ENCODE data around the gene HMX3.

The HMX3 gene

DNA sequence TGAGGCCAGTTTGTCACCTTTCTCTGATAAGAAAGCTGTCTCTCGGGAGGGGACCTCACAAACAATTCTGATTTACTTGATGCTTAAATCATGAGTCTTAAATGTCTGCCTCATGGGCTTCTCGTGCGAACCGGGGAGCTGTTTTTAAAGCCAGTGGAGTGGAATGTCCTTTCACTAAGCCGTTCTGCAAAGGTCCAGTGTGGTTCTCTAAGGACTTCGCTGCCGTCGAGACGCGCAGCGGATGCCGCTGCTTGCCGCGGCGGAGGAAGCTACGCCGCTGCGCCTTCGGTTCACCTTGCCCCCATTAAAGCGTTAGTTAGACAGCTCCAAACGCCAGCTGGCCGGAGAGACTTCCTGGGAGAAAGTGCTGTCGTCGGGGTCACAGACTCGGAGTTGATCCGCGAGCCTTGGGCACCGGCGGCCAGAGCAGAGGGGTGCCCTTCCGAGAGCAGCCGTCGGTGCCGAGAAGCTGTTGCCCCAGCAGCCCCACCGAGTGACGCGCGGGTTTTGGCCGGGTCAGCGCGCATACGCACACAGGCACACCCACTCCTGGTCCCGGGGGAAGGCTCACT is 1.3 kb upstream of the HMX3 start:
- no peak for DNase-seq (ENCODE audit: low read depth in 2 of 2)

GRCh38 chr10:123134915-123135414 is 805 bp upstream of the HMX3 start:
- DNase-seq (ENCODE audit: low read depth in 2 of 2) = no peak

GRCh38 chr10:123136221-123136805 is 543 bp downstream of the HMX3 start:
- no peak for DNase-seq (ENCODE audit: low read depth in 2 of 2)

DNA sequence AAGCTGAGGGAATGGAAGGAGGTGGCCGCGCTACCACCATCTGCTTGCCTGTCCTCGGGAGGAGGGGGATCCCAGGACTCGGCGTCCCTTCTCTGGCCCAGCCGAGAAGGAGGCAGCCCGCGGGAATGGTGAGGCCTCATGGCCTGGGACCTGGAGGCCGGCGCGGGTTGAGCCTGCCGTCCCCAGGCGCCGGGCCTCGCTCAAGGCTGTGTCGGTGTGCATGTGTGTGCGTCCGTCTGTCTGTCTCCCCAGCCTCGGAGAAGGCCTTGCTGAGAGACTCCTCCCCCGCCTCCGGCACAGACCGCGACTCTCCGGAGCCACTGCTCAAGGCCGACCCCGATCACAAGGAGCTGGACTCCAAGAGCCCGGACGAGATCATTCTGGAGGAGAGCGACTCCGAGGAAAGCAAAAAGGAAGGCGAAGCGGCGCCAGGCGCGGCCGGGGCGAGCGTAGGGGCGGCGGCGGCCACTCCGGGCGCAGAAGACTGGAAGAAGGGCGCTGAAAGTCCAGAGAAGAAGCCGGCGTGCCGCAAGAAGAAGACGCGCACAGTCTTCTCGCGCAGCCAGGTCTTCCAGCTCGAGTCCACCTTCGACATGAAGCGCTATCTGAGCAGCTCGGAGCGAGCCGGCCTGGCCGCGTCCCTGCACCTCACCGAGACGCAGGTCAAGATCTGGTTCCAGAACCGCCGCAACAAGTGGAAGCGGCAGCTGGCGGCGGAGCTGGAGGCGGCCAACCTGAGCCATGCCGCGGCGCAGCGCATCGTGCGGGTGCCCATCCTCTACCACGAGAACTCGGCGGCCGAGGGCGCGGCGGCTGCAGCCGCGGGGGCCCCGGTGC is 1.3 kb downstream of the HMX3 start:
- no peak for DNase-seq (ENCODE audit: low read depth in 2 of 2)

DNA sequence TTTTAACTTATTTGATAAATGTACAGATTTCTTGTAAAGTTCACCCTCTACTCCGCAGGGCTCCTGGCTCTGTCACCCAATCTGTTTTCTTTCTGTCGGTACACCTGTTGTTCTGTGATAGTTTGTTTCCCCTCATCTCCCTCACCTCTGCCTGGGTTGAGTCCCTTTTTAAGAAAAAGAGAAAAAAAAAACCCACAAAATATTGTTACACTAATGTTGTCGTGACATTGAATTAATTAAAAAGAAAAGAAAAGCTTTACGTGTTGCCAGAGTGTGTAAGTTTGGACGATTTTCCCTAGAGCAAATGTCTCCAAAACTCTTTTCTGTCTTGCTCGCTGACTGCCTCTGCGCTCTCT is 3.4 kb downstream of the HMX3 start:
- no peak for DNase-seq (ENCODE audit: low read depth in 2 of 2)

DNA sequence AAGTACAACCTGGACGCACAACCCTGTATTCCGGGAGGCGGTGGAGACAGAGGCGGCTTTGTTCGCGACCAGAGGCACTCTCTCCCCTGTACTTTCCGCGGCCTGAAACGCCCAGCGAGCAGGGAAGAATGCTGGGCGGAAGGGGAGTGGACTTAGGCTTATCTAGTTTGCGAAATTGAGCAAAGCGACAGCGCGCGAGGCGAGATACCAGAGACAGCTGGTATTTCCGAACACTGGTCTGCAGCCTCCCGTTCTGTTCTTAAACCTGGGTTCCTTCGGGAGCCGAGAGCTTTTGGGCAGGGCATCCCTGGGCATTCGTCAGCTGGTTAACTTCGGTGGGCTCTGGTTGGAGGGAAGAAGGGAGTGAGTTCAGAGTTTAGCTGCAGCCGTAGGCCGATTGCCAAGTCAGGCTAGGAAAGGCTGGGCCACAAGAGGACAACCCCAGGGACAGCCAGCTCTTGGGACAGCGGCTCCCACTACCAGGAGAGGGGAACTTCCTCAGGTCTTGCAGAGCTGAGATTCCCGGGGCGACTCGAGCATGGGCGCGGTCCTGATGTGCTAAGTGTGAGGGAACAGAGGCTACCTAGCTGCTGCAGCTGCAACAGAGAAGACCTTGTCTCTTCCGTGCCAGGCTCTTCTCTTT is 3.9 kb downstream of the HMX3 start:
- no peak for DNase-seq (ENCODE audit: low read depth in 2 of 2)

- DNase-seq (ENCODE audit: low read depth in 2 of 2) = no peak
Observed at GRCh38 chr10:123140164-123140982, 4.6 kb downstream of the HMX3 start.

DNA sequence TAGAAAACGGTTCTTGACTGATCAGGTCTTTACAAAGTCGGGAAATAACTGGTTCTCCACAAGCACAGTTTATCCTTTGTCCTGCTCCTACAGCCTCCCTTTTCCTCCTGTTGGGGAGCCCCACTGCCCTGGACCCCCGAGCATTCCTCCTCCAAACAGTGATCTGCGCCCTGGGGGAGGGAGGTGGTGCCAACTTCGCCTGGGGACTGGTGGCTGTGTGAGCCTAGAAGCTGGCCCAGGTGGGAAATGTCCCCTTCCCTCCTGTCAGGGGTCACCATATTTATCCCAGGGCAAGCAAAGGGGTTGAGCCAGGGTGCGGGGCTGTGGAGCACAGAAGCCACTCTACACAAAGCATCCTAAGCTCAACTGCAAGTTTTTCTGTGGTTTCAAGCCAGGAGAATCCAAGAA is 5.2 kb downstream of the HMX3 start:
- no peak for DNase-seq (ENCODE audit: low read depth in 2 of 2)

DNA sequence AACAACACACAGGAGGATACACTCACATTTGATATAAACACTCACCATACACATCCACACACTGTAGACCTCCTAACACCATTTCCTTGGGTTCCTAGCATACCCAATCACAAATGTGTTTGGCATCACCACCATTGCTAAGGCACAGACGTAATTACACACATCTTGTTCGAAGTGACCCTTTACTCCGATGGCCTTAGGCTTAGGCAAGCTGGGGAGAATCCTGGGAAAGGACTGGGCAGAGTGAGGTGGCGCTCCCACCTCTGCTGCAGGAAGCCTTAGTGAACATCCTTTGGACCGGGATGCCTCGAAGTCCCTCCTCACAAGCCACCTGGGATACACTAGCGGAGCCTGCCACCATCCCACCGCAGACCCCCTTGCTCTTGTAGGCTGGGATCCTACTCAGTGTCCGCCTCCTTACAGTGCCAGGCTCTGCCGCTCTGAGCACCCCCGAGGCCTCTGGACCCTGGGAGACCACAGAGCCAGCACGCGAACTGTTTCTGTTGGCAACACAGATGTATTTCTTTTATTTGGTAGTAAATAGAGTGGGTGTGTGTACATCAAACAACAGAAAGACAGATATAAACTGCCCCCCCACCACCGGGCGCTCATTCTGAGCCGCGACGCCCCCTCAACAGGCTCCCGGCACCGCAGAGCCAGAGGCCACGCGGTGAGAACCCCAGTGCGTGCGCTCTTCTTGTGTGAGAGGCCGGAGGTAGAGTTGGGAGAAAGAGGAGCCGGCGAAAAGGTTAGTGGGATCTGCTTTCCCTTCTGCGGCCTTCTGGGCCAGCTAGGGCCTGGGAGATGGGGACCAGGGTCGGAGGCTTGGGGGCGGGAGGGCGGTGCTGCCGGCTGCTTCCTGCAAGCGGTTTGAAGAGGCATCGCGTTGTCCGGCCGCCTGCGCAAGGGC is 6.3 kb downstream of the HMX3 start:
- no peak for DNase-seq (ENCODE audit: low read depth in 2 of 2)

- no peak for DNase-seq (ENCODE audit: low read depth in 2 of 2)
Observed at GRCh38 chr10:123142701-123143161, 7.0 kb downstream of the HMX3 start.

- no peak for DNase-seq (ENCODE audit: low read depth in 2 of 2)
Observed at GRCh38 chr10:123143162-123143824, 7.5 kb downstream of the HMX3 start.

GRCh38 chr10:123143825-123144168 is 8.0 kb downstream of the HMX3 start:
- no peak for DNase-seq (ENCODE audit: low read depth in 2 of 2)

DNA sequence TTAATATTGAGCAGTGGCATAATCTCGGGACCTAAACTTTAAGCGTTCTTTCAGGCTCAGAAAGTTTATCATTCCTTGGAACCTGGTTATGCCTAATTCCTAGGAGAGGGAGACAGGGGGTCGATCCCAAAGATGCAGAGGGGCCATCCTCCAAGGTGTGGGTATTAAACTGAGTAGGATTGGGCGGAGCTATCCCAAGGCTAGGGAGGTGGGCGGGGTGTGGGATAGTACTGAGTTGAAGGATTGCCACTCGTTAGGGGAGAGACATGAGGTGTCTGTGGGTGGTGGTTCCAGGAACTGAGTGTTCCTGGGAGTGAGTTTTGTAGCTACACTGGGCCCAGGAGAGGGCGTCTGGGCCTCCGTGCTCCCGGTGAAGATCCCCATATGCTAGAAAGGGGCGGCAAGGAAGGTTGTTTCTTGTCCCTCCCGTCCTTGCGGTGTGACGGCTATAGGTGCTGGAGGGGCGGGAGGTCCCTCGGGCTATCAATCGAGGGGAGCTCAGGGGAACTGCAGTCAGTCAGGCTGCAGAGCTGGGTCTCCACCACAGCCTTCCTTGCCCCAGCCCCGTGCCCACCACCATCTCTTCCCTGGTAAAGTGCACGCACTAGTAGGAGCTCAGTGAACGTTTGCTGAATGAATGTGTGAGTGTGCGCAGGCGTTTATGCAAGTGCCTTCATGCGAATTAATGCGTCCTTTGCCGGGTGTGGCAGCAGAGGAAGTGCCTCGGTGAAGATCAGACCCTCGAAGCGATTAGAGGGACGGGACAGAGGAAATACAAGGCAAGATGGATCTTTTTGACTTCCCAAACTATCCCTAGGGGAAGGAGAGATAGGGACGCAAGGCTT is 9.1 kb downstream of the HMX3 start:
- no peak for DNase-seq (ENCODE audit: low read depth in 2 of 2)

DNA sequence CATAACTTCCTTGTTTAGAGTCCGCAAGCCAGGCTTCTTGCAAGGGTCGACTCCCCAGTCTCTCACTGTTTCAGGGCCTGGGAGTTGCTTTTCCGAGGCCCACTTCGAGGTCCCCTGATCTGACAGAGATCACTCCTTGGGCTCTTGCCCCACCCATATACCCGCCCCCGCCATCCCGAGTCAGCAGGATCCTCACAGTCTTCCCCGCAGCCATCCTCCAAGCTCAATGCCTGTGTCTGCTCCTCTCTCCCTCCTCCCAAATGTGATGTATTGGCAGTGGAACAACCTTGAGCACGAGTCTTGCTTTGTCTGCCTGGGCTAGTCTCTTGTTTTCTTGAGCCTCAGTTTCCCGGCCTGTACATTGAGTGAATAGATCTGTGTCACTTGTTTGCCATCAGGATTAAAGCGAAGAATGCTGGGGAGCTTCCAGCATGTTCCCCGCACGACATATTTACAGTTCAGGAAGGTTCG is 9.8 kb downstream of the HMX3 start:
- no peak for DNase-seq (ENCODE audit: low read depth in 2 of 2)

DNA sequence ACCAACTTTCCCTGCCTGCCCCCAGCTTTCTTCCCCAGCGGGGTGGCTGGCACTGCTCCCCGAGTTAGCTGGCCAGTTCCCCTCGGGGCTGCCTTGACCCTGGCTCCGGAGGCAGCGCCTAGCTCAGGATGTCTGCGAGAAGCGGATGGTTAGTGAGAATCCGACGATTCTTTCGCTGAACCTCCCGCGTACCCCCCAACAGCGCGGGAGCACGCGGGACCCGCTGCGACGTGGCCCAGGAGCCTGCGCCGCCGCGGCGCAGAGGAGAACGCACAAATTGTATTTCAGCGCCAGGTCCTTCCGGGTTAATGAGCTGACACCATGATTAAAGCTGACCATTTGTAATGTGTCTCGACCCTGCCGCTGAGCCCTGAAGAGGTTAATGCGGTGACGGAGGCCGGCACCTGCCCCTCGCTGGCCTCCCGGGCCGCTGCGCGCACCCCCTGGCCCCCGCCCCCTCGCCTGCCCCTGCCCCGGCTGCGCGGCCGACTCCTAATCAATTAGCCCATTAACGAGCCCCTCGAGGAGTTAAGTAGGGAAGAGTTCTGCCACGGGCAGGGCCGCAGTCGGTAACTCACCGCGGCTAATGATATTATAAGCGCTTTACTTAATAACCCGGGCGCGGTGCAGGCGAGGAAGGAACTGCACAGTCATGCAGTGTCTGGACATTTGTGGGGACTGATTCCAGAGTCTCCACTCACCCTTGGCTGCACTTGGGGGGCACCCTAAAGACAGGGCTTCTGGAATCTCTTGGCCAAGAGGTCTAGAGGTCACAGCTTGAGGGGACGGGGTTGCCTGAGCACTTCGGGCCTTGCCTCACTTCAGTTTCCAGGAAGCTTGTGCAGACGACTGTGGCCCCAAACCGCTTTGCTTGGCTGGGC is 10.5 kb downstream of the HMX3 start:
- no peak for DNase-seq (ENCODE audit: low read depth in 2 of 2)

DNA sequence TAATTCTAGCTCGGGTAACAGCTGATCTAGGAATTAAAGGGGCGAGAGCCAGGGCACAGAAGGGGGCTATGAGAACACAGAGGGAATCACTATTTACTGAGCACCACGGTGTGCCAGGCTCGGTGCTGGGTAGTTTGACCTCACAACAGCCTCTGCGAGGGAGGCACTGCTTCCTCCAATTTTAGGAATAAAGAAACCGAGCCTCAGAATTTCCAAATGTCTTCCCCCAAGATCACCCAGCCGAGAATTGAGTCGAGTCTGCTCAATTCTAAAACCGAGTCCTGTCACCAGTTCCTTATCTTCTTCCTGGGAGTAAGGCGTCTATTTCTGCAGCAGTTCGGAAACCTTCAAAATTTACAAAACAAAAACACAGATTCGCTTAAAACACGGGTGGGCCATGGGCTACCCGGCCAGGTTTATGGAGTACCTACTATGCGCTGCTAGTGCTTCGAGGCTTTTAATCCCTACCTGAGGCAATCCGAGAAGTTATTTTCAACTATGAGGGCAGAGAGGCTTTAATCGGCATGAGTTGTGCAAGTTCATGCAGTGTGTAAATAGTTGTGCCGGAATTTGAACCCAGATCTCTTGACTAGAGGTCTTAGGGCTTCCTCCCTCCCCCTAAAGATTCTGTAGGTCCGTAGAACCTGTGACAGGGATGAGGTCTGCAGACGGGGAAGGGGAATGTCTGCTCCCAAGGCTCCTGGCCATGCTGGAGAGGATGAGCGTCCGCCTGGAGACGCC is 11.3 kb downstream of the HMX3 start:
- DNase-seq (ENCODE audit: low read depth in 2 of 2) = no peak

Measured in fibroblast of skin of left quadriceps (primary cell).